ENCODE data around the gene APBB1IP. TPM values are rescaled to one million over a fixed set of nuclear protein-coding genes. Genes with fewer than 3 reads are reported as not detected.

The APBB1IP gene
- total RNA-seq, 2 donors from 2014 or later, result 46.5 to 50.4 TPM

DNA sequence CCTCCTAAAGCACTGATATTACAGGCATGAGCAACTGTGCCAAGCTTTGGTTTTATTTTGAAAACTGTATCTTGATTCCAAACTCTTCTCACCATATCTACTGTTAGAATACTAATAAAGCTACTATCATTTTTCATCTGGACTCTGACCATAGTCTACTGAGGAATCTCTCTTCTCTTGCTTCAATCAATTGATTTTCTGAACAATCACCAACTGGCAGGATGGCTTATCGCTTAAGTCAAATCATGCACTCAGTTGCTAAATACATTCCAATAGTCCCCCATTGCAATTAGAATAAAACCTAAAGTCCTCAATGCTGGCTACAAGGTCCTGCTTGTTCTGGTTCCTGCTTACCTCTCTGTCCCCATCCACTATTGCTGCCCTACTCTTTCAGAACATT, 2.3 kb upstream of the APBB1IP start:
- Mint-ChIP-seq H3K36me3 (ENCODE audit: low read depth) (peaks cover 11% of the 10 kb centered on the region), H3K27me3 (no peaks in the 10 kb centered on the region), H3K27ac (peak overlapping the region; percentile 31), H3K9me3 (peaks cover 3% of the 10 kb centered on the region), H3K4me3 (peak overlapping the region; percentile 84), H3K4me1 (peaks cover 24% of the 10 kb centered on the region)
- no peak for ATAC-seq (replicated peaks)

DNA sequence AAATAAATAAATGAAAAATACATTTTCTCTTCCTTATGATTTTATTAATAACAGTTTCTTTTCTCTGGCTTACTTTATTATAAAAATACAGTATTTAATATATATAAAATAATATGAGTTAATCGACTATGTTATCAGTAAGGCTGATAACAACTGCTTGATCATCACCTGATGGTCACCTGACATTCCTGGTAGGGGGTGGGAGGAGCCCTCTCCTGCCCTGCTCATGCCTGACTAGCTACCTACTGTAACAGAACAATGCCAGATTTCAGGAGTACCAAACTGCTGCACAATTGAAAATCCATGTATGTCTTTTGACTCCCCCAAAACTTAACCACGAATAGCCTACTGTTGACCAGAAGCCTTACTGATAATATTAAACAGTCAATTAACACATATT, 1.3 kb upstream of the APBB1IP start:
- H3K27ac Mint-ChIP-seq, result peak overlapping the region; percentile 92

DNA sequence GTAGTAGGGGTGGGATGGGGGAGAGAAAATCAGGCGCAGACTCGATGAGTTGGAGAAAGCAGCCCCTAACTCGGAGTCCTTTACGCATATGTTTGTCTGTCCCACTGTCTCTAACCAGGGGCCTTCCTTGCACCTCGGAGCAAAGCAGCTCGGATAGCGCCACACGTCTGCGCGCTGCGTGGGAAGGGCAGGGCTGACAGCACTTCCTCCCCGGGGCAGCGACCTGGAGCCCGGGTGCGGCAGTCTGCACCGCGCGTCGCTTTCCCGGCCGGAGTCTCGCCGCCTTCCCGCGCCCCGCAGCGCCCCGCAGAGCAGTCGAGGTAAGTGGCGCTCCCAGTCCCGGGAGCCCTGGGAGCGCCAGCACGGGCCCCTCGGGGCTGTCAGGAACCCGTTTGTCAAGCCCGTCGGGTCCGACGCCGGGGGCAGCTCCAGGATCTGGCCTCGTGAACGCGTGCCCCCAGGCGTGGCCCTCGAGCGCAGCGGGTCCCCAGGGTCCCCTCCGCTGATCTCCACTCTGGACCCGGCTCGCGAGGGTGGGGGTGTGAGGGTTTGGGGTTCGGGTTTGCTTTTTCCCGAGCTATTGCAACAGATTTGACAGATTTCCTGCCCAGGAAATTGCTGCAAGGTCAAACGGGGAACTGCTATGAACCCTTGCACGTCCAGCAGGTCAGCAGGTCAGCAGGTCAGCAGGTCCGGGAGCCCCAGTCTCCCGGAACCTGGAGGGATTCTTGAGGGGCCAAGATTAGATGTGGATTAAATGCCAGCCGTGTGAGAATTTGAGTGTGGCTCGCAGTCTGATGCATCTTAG, 597 bp downstream of the APBB1IP start:
- H3K36me3 Mint-ChIP-seq (ENCODE audit: low read depth), result peaks cover 37% of the 10 kb centered on the region
- H3K27me3 Mint-ChIP-seq, result no peaks in the 10 kb centered on the region
- H3K4me1 Mint-ChIP-seq, result peaks cover 37% of the 10 kb centered on the region
- H3K27ac Mint-ChIP-seq, result peak overlapping the region; percentile 92
- H3K9me3 Mint-ChIP-seq, result peaks cover 3% of the 10 kb centered on the region
- peak; percentile 80 for ATAC-seq (replicated peaks)
- H3K4me3 Mint-ChIP-seq, result peak overlapping the region; percentile 84

More for the DNA sequence above, 1.3 kb upstream of the APBB1IP start:
- Mint-ChIP-seq H3K36me3 (ENCODE audit: low read depth) (peaks cover 21% of the 10 kb centered on the region), H3K4me1 (peaks cover 33% of the 10 kb centered on the region), H3K4me3 (peak overlapping the region; percentile 84), H3K27me3 (no peaks in the 10 kb centered on the region), H3K9me3 (peaks cover 3% of the 10 kb centered on the region)
- ATAC-seq (replicated peaks), result no peak

DNA sequence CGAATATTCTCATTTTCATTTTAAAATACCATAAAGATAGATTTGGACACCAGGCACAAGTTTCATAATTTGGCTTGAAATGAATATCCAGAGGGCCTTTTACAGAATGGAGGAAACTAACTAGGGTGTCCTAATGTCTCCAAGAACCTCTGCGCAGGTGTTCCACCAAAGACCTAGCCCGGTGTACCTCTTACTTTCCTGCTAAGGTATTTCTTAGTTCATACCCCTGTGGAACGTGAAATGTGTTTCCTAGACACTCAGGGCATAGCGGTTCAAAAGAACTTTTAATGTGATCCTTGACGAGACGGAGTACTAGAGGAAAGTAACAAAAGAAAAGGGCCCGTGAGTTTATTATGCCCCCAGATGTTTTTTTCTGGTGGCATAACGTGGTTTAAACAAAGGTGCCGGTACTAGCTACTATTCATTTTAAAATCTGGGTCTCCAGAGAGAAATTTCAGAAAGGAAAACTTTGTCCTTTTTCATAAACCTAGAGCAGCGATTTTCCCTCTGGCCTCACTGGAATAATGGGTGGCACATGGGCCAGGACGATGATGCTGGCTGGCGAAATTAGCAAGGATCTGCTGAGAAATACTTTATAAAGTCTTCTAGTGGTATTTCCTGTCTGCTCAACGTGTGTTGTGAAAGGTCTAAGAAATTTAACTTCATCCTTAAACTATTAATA, 1.4 kb downstream of the APBB1IP start:
- Mint-ChIP-seq H3K36me3 (ENCODE audit: low read depth) (peaks cover 45% of the 10 kb centered on the region), H3K4me1 (peaks cover 45% of the 10 kb centered on the region), H3K9me3 (peaks cover 3% of the 10 kb centered on the region), H3K27ac (peak overlapping the region; percentile 92), H3K27me3 (no peaks in the 10 kb centered on the region), H3K4me3 (peak overlapping the region; percentile 84)
- ATAC-seq (replicated peaks), result no peak

DNA sequence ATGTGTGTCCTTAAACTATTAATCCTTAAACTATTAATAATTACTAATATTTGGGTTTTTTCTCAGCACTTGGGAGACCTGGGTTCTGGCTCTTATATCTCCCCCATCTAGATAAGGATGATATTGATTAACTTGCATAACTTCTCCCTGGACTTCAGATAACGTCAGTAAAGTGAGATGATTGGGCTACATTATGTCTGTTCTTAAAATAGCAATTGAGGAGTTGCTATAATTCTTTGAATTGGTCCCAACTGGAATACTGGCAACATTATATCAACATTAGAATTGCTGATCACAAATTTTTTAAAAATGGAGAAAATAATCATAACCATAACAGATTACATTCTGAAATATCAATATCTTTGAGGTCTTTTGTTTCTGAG, 1.9 kb downstream of the APBB1IP start:
- Mint-ChIP-seq H3K27me3 (no peaks in the 10 kb centered on the region), H3K9me3 (peaks cover 3% of the 10 kb centered on the region), H3K4me1 (peaks cover 47% of the 10 kb centered on the region), H3K4me3 (peak overlapping the region; percentile 84), H3K36me3 (ENCODE audit: low read depth) (peaks cover 45% of the 10 kb centered on the region), H3K27ac (peak overlapping the region; percentile 92)
- no peak for ATAC-seq (replicated peaks)

DNA sequence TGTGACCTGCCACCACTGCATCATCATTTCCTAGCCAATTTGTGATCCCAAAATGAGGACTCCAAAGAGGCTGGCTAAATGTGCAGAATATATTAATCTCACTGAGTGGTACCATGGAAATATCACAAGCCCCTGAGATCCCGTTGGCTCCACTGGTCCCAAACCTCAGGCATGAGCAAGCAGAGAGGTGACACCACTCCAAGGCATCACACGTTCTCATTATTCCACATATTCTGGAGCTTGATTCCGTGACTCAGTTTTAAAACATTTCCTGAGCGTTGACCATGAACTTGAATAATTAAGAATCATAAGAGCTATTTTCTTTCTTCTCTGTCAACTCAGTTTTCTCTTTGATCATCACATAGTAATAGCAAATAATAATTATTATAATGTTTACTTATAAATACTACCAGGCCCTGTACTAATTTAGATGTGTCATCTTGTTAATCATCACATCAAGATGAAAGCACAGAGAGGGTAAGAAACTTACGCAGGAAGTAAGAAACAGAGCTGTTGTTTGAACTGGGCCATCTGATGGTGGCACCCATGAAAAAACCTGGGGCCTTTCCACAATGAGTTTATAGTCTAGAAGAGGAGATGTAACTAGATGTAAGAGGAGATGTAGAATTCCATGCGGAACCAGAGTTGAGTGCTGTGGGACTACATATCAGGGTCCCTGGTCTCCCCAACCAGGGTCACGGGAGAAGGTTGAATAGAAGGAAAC, 3.5 kb downstream of the APBB1IP start:
- peak overlapping the region; percentile 95 for H3K27ac Mint-ChIP-seq
- ATAC-seq (replicated peaks), result peak; percentile 37

DNA sequence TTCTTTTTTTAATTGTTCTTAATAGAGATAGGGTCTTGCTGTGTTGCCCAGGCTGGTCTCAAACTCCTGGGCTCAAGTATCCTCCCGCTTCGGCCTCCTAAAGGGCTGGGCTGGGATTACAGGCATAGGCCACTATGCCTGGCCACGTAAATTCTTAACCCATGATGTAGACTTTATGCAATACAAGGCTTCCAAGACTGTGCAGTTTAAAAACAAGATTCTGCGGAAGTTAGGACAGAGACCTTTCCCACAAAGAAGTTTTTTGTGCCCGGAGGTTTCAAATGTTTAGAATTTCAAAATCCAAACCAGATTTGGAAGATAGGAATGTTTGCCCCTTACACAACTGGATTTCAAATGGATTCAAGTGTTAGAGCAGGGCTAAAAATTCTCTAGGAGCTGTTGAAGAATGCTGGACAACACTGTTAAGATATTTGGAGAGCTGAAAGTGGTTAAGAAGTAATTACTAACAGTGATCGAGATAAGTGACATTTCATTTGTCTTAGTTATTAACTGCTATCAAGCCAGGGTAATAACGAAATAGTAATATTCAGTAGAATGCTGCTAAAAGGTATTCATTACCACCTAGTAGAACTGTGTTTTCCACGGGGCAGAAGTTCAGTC, 7.4 kb downstream of the APBB1IP start:
- peak overlapping the region; percentile 89 for H3K4me3 Mint-ChIP-seq
- ATAC-seq (replicated peaks), result no peak
- peaks cover 78% of the 10 kb centered on the region for H3K36me3 Mint-ChIP-seq (ENCODE audit: low read depth)
- peaks cover 4% of the 10 kb centered on the region for H3K9me3 Mint-ChIP-seq
- H3K27ac Mint-ChIP-seq, result peak overlapping the region; percentile 96
- no peaks in the 10 kb centered on the region for H3K27me3 Mint-ChIP-seq
- peaks cover 60% of the 10 kb centered on the region for H3K4me1 Mint-ChIP-seq

More for the DNA sequence above, 3.5 kb downstream of the APBB1IP start:
- peaks cover 47% of the 10 kb centered on the region for H3K4me1 Mint-ChIP-seq
- peaks cover 59% of the 10 kb centered on the region for H3K36me3 Mint-ChIP-seq (ENCODE audit: low read depth)
- H3K4me3 Mint-ChIP-seq, result peak overlapping the region; percentile 84
- no peaks in the 10 kb centered on the region for H3K27me3 Mint-ChIP-seq
- peaks cover 2% of the 10 kb centered on the region for H3K9me3 Mint-ChIP-seq

DNA sequence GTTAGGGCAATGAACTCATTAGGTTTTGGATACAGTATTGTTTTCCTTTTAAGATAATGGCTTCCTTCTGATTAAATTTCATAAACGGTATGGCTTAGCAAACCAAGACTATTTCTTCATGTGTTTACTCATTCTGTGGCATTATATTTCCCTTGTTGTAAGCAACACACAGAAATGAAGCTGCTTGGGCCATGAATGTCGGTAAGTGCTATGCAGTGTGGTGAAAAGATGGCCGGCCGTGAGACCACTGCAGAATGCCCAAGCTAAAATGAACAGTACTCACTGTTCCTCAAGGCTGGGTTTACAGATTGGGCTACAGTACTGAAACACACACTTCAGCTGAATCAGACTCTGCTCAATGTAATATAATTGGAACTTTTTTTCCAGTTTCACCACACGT, 8.1 kb downstream of the APBB1IP start:
- ATAC-seq (replicated peaks), result peak; percentile 17
- Mint-ChIP-seq H3K9me3 (peaks cover 4% of the 10 kb centered on the region), H3K4me3 (peak overlapping the region; percentile 89), H3K36me3 (ENCODE audit: low read depth) (peaks cover 80% of the 10 kb centered on the region), H3K27ac (peak overlapping the region; percentile 96), H3K4me1 (peaks cover 62% of the 10 kb centered on the region), H3K27me3 (no peaks in the 10 kb centered on the region)

DNA sequence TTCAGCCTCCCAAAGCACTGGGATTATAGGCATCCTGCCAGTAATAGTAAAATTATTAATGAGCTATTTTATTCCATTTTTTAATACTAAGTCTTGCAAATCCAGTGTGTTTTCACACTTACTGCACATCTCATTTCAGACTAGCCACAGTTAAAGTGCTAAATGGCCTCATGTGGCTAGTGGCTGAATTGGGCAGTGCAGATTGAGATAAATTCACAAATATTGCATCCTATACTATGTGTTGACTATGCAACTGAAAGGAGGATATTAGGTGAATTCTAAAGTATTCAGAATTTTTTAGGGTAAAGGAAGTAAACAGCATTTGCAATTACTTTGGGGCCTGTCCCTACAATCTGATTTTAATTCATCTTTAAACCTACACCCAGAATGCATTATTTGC, 10.2 kb downstream of the APBB1IP start:
- peak overlapping the region; percentile 83 for H3K4me3 Mint-ChIP-seq
- peaks cover 4% of the 10 kb centered on the region for H3K9me3 Mint-ChIP-seq
- peak overlapping the region; percentile 97 for H3K27ac Mint-ChIP-seq
- H3K4me1 Mint-ChIP-seq, result peaks cover 59% of the 10 kb centered on the region
- no peaks in the 10 kb centered on the region for H3K27me3 Mint-ChIP-seq
- peaks cover 77% of the 10 kb centered on the region for H3K36me3 Mint-ChIP-seq (ENCODE audit: low read depth)
- peak; percentile 1 for ATAC-seq (replicated peaks)

DNA sequence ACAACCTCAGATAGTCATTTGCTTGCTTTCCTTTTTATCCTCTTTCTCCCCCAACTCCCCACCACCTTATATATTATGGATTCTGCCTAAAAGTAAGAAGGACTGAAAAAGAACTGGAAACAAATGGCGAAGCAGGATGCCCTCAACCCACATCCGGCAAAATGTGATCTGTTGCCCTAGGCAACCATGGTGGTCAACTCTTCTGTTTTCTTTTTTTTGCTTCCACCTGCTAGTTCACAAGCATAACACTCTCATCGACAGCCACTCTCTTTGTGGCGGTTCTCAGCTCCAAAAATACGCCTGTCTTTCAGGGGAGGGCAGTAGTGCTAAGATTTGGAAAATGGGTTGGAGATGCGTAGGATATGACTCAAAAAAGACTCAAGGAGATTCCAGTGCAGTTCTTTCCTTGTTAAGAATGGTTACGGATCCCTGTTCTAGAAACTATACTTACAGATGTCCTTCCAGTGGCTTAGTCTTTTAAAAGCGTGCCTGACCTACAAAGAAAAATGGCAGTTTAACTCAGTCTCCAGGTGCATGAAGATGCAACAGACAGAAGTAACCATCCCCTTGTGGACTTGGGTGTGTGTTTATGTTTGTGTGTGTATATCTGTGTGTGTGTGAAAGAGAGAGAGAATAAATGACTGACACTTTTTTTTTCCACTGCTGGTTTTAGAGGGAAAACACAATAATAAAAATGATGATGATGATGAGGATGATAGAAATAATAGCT, 10.7 kb downstream of the APBB1IP start:
- peaks cover 62% of the 10 kb centered on the region for H3K4me1 Mint-ChIP-seq
- peak; percentile 47 for ATAC-seq (replicated peaks)
- H3K27me3 Mint-ChIP-seq, result no peaks in the 10 kb centered on the region
- peaks cover 4% of the 10 kb centered on the region for H3K9me3 Mint-ChIP-seq
- H3K27ac Mint-ChIP-seq, result peak overlapping the region; percentile 97
- H3K36me3 Mint-ChIP-seq (ENCODE audit: low read depth), result peaks cover 78% of the 10 kb centered on the region
- peak overlapping the region; percentile 83 for H3K4me3 Mint-ChIP-seq

DNA sequence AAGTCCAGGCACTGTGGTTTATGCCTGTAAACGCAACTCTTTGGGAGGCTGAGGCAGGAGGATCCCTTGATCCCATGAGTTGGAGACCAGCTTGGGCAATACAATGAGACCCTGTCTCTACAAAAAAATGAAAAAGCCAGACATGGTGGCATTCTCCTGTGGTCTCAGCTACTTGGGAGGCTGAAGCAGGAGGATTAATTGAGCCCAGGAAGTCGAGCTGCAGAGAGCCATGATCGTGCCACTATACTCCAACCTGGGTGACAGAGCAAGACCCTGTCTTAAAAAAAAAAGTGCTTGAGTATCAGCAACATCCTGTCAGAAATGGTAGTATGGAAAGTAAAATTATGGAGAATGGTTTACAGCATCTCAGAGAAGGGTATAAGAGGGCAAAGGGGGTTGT, 11.6 kb downstream of the APBB1IP start:
- H3K36me3 Mint-ChIP-seq (ENCODE audit: low read depth), result peaks cover 72% of the 10 kb centered on the region
- H3K4me3 Mint-ChIP-seq, result peak overlapping the region; percentile 83
- H3K27ac Mint-ChIP-seq, result peak overlapping the region; percentile 97
- peaks cover 4% of the 10 kb centered on the region for H3K9me3 Mint-ChIP-seq
- ATAC-seq (replicated peaks), result no peak
- H3K4me1 Mint-ChIP-seq, result peaks cover 55% of the 10 kb centered on the region
- no peaks in the 10 kb centered on the region for H3K27me3 Mint-ChIP-seq

DNA sequence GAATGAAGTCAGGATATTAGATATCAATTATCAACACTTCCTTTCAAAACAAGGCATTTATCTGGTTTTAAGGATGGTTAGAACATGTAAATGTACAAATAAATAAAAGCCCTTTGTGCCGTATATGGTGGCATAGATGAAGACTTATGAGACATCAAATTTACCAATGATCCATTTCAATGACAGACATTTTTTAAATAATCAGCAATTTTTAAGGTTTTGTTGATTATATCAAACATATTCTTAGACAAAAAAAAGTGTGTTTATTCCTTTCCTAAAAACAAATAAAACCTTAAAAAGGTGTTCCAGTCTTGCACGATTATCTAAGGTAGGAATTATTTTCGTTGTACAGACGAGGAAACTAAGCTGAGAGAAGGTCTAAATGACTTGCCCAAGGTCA, 13.8 kb downstream of the APBB1IP start:
- no peak for ATAC-seq (replicated peaks)
- peaks cover 50% of the 10 kb centered on the region for H3K4me1 Mint-ChIP-seq
- H3K27me3 Mint-ChIP-seq, result no peaks in the 10 kb centered on the region
- H3K9me3 Mint-ChIP-seq, result no peaks in the 10 kb centered on the region
- H3K27ac Mint-ChIP-seq, result no peak overlapping the region
- no peak overlapping the region for H3K4me3 Mint-ChIP-seq
- peaks cover 70% of the 10 kb centered on the region for H3K36me3 Mint-ChIP-seq (ENCODE audit: low read depth)

DNA sequence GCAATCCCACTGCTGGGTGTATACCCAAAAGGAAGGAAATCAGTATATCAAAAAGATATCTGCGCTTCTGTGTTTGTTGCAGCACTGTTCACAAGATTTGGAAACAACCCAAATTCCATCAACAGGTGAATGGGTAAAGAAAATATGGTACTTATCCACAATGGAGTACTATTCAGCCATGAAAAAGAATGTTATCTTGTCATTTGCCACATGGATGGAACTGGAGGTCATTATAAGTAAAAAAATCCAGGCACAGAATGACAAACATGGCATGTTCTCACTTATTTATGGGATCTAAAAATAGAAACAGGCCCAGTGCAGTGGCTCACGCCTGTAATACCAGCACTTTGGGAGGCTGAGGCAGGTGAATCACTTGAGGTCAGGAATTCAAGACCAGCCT, 15.7 kb downstream of the APBB1IP start:
- H3K9me3 Mint-ChIP-seq, result no peaks in the 10 kb centered on the region

More for the DNA sequence above, 15.7 kb downstream of the APBB1IP start:
- Mint-ChIP-seq H3K27ac (peak overlapping the region; percentile 66), H3K4me1 (peaks cover 51% of the 10 kb centered on the region), H3K27me3 (no peaks in the 10 kb centered on the region), H3K36me3 (ENCODE audit: low read depth) (peaks cover 74% of the 10 kb centered on the region), H3K4me3 (peak overlapping the region; percentile 7)
- ATAC-seq (replicated peaks), result peak; percentile 38

Data from activated T-helper 17 cell treated with anti-CD3 and anti-CD28 coated beads, Interleukin-2, amount 50 U/mL, for 72 hours (primary cell).